C4-2B (cell line): ENCODE data around the gene IPO9.

Experiments
- ZFX ChIP-seq: fragments of 450-650 bp; IDR thresholded peaks from 2 replicates; pipeline ENCODE4 v1.6.1; 2017
- TF ChIP-seq, protein P1 (sequence below): fragments of 450-650 bp; conservative IDR thresholded peaks from 2 replicates; pipeline ENCODE4 v1.5.1; 2017; ENCODE audit warnings: mild to moderate bottlenecking

DNA sequence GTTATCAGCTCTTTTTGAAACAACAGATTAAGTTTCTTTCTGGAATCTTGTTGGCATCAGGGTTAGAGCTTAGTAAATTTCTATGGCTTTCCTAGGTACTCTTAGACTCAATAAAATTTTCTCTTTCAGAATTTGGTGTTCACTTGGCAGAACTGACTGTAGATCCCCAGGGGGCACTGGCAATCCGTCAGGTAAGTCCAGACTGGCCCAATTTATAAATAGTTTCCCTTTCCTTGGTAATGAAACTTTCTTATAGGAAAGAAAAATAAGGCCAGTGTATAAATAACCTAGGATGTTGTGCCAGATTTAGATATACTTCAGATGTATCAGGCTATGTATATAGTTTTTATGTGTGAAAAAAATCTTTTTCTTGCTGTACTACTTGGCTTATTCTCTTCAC is 18.2 kb downstream of the IPO9 start:
- TF ChIP-seq, protein P1, sequence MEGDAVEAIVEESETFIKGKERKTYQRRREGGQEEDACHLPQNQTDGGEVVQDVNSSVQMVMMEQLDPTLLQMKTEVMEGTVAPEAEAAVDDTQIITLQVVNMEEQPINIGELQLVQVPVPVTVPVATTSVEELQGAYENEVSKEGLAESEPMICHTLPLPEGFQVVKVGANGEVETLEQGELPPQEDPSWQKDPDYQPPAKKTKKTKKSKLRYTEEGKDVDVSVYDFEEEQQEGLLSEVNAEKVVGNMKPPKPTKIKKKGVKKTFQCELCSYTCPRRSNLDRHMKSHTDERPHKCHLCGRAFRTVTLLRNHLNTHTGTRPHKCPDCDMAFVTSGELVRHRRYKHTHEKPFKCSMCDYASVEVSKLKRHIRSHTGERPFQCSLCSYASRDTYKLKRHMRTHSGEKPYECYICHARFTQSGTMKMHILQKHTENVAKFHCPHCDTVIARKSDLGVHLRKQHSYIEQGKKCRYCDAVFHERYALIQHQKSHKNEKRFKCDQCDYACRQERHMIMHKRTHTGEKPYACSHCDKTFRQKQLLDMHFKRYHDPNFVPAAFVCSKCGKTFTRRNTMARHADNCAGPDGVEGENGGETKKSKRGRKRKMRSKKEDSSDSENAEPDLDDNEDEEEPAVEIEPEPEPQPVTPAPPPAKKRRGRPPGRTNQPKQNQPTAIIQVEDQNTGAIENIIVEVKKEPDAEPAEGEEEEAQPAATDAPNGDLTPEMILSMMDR, result no peak
- no peak for TF ChIP-seq ZFX
